CD4-positive, CD25-positive, alpha-beta regulatory T cell (primary cell): ENCODE results near the gene ABTB2. TPM values are rescaled to one million over a fixed set of nuclear protein-coding genes. Genes with fewer than 3 reads are reported as not detected.

Experiments
- ATAC-seq, 2 donors: fragments of 150-1000 bp; cut with Tn5 transposase; one replicate each; pipeline ENCODE4 v1.10.0; 2021; ENCODE audit warnings: low read depth in 2 of 2, moderate number of reproducible peaks in 2 of 2, moderate library complexity in 1 of 2
- DNase-seq, 3 donors: peaks; one replicate each; pipeline versions ENCODE4 v3.0.0 to v3.0.0-alpha.2; 2012 to 2022; ENCODE audit warnings: mixed read lengths in 1 of 3
- H3K27ac ChIP-seq: one replicate; pipeline ENCODE4 v1.7.0; 2013; ENCODE audit warnings: mild to moderate bottlenecking, low read length; ENCODE audit not compliant: insufficient read depth, poor library complexity, severe bottlenecking
- H3K27me3 ChIP-seq: one replicate; pipeline ENCODE4 v1.7.0; 2013; ENCODE audit warnings: low read length; ENCODE audit not compliant: control insufficient read depth, insufficient read depth
- H3K36me3 ChIP-seq: one replicate; pipeline ENCODE4 v1.7.0; 2013; ENCODE audit warnings: mild to moderate bottlenecking, low read length, moderate library complexity; ENCODE audit not compliant: control insufficient read depth, insufficient read depth
- H3K4me1 ChIP-seq: 2 replicates; pipeline ENCODE4 v1.7.0; 2013; ENCODE audit warnings: mild to moderate bottlenecking, low read length; ENCODE audit not compliant: insufficient read depth, control insufficient read depth, poor library complexity, severe bottlenecking
- H3K4me3 ChIP-seq: one replicate; pipeline ENCODE4 v1.7.0; 2013; ENCODE audit warnings: low read depth, mild to moderate bottlenecking, low read length, moderate library complexity
- H3K9me3 ChIP-seq, 2 experiments: 1 replicate in 1 of 2; 2 replicates in 1 of 2; pipeline ENCODE4 v1.7.0; 2013; ENCODE audit warnings: low read length in 2 of 2, mild to moderate bottlenecking in 1 of 2, moderate library complexity in 1 of 2; ENCODE audit not compliant: control insufficient read depth in 2 of 2
- H3K27ac Mint-ChIP-seq, 3 donors: one replicate each; pipeline ENCODE4 v1.8.0; 2020 to 2022; ENCODE audit warnings: mild to moderate bottlenecking in 3 of 3, mixed read lengths in 3 of 3, moderate library complexity in 2 of 3
- H3K27me3 Mint-ChIP-seq: one replicate; pipeline ENCODE4 v1.8.0; 2022; ENCODE audit warnings: mild to moderate bottlenecking, mixed read lengths
- H3K36me3 Mint-ChIP-seq: one replicate; pipeline ENCODE4 v1.8.0; 2020; ENCODE audit warnings: mixed read lengths
- H3K4me1 Mint-ChIP-seq, 4 donors: one replicate each; pipeline ENCODE4 v1.8.0; 2020 to 2022; ENCODE audit warnings: mixed read lengths in 4 of 4, mild to moderate bottlenecking in 1 of 4
- H3K4me3 Mint-ChIP-seq, 4 donors: one replicate each; pipeline ENCODE4 v1.8.0; 2020 to 2022; ENCODE audit warnings: mild to moderate bottlenecking in 4 of 4, mixed read lengths in 4 of 4, moderate library complexity in 3 of 4
- H3K9me3 Mint-ChIP-seq, 7 donors: one replicate each; pipeline ENCODE4 v1.8.0; 2020 to 2022; ENCODE audit warnings: mixed read lengths in 7 of 7, mild to moderate bottlenecking in 3 of 7, moderate library complexity in 2 of 7
- polyA plus RNA-seq, 4 donors: library from polyadenylated mRNA; unstranded; fragments of 300-500 nt; fragmentation: Illumina TruSeq; gene quantifications; one replicate each; pipeline ENCODE4 v1.2.3, GENCODE V29; 2021
- total RNA-seq: library from RNA; stranded (reverse); gene quantifications from one replicate; pipeline ENCODE4 v1.2.3, GENCODE V29; 2022

Gene ABTB2
- total and polyA plus RNA-seq, 5 donors from 2014 or later: 0.12 to 0.89 (median 0.13) TPM; not detected in 2

DNA sequence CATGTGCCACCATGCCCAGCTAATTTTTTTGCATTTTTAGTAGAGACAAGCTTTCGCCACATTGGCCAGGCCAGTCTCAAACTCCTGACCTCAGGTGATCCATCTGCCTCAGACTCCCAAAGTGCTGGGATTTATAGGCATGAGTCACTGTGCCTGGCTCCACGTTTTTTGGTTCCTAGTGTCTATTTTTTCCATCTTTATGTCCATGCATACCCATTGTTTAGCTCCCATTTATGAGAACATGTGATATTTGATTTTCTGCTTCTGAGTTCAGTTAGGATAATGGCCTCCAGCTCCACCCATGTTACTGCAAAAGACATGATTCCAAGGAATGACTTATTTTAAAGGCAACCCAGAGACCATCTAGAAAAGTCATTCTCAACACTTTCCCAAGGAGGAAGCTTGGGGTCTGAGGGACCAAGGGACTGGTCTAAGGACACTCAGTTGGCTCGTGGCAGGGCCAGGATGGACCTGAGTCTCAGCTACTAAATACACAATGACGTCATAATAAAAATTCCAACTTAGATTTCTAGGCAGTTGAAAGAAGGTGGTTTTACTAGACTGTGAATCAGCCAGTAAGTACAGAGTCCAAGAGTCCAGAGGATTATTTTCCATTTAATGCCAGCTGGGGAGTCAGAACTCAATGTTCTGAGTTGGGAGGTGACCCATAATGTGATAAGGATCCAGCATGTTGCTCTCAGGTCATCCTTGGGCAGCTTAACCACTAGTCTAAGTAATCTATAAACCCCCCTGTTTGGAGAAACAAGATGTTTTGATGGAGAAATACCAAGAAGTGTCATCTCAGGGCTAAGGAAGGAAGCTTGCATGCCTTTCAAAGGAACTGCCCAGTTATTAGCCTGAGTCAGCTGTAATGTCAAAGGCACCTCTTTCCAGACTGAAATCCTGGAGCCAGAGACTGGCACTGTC, 39.4 kb downstream of the ABTB2 start:
- H3K9me3 Mint-ChIP-seq: no peaks in the 10 kb centered on the region
- Histone ChIP-seq H3K4me3 (no peak overlapping the region), H3K27ac (no peak overlapping the region), H3K4me1 (no peaks in the 10 kb centered on the region), H3K9me3 (no peaks in the 10 kb centered on the region), H3K36me3 (no peaks in the 10 kb centered on the region), H3K27me3 (no peaks in the 10 kb centered on the region)
- ATAC-seq (no peak), DNase-seq (no peak)
- H3K4me3 Mint-ChIP-seq: no peak overlapping the region
- no peaks in the 10 kb centered on the region for H3K36me3 Mint-ChIP-seq
- H3K27ac Mint-ChIP-seq: peak overlapping the region in 1 of 3 donors; percentile 80
- peaks cover 6% of the 10 kb centered on the region for H3K27me3 Mint-ChIP-seq
- peaks cover 0 to 5% (median under 1%) of the 10 kb centered on the region in 4 donors for H3K4me1 Mint-ChIP-seq

DNA sequence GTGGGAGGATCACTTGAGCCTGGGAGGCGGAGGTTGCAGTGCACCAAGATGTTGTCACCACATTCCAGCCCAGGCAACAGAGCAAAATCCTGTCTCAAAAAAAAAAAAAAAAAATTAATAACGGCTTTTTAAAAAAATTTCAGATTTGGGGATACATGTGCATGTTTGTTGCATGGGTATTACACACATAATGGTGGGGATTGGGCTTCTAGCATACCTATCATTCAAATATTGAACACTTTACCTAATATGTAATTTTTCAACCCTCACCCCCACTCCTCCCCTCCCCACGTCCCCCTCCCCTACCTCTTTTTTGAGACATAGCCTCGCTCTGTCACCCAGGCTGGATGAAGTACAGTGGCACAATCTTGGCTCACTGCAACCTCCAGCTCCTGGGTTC, 40.1 kb downstream of the ABTB2 start:
- no peak overlapping the region for H3K27ac Mint-ChIP-seq
- DNase-seq (no peak), ATAC-seq (no peak)
- H3K4me1 ChIP-seq: peaks cover 4% of the 10 kb centered on the region
- H3K27me3 ChIP-seq: no peaks in the 10 kb centered on the region
- H3K27ac ChIP-seq: no peak overlapping the region
- peaks cover 0 to 9% (median 2%) of the 10 kb centered on the region in 4 donors for H3K4me1 Mint-ChIP-seq
- H3K27me3 Mint-ChIP-seq: peaks cover 6% of the 10 kb centered on the region
- H3K36me3 ChIP-seq: no peaks in the 10 kb centered on the region
- no peak overlapping the region for H3K4me3 ChIP-seq
- H3K9me3 ChIP-seq: no peaks in the 10 kb centered on the region
- no peak overlapping the region for H3K4me3 Mint-ChIP-seq
- no peaks in the 10 kb centered on the region for H3K36me3 Mint-ChIP-seq
- no peaks in the 10 kb centered on the region for H3K9me3 Mint-ChIP-seq

DNA sequence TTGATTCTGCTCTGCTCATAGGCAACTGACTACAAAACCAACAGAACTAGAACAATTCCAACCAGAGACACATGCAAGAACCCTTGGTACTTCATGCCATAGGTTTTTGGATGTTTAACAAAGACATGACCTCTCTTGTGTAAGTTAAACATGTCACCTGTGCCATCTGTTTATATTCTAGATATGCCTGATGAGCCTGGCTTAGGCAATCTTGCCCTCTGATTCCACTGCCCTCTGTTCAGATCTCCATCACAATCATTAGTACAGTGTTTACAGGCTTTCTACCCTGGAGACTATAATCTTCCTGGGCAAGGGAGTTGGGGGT, 40.8 kb downstream of the ABTB2 start:
- Histone ChIP-seq H3K9me3 (no peaks in the 10 kb centered on the region), H3K27ac (no peak overlapping the region), H3K4me1 (peaks cover 4% of the 10 kb centered on the region), H3K36me3 (no peaks in the 10 kb centered on the region), H3K27me3 (no peaks in the 10 kb centered on the region), H3K4me3 (no peak overlapping the region)
- H3K36me3 Mint-ChIP-seq: no peaks in the 10 kb centered on the region
- no peak overlapping the region for H3K27ac Mint-ChIP-seq
- ATAC-seq (no peak), DNase-seq (no peak)
- H3K4me1 Mint-ChIP-seq: peaks cover 0 to 9% (median 2%) of the 10 kb centered on the region in 4 donors
- no peaks in the 10 kb centered on the region for H3K9me3 Mint-ChIP-seq
- H3K4me3 Mint-ChIP-seq: no peak overlapping the region
- peaks cover 4% of the 10 kb centered on the region for H3K27me3 Mint-ChIP-seq

DNA sequence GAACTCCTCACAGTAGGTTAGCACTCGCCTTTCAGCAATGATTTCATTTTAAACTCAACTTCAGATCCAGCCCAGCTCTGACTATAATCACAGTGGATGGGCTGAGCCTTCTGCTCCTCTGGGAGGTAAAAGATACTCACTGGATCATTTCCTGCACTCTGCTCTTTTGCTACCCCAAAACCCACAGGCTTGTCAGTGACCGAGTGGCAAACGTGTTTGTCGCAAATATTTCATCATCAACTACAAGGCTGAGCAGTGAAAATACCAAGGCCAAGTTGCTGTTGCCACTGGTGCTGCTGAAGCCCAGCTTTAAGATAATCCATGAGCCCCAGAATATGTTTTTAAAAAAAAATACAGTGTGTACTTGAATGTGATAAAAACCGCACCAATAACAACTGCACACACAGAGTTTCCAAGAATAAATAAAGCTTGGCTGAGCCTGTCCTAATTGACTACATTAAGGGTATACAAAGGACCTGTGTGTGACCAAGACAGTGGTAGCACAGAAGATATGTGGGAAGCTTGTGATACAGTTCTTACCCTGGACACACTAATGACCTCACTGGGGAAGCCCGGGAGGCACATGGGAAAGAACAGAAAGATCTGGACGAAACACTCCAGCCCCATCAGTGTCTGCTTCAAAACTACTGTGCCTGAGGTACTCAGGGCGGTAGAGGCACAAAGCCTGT, 41.3 kb downstream of the ABTB2 start:
- no peaks in the 10 kb centered on the region for H3K27me3 ChIP-seq
- no peaks in the 10 kb centered on the region for H3K9me3 ChIP-seq
- H3K27ac ChIP-seq: no peak overlapping the region
- H3K4me1 Mint-ChIP-seq: peaks cover 0 to 9% (median under 1%) of the 10 kb centered on the region in 4 donors
- no peak overlapping the region for H3K4me3 ChIP-seq
- H3K9me3 Mint-ChIP-seq: no peaks in the 10 kb centered on the region
- no peak for DNase-seq
- H3K4me3 Mint-ChIP-seq: no peak overlapping the region
- no peaks in the 10 kb centered on the region for H3K27me3 Mint-ChIP-seq
- H3K4me1 ChIP-seq: peaks cover 4% of the 10 kb centered on the region
- no peaks in the 10 kb centered on the region for H3K36me3 Mint-ChIP-seq
- no peak for ATAC-seq
- no peaks in the 10 kb centered on the region for H3K36me3 ChIP-seq
- H3K27ac Mint-ChIP-seq: no peak overlapping the region

- Histone ChIP-seq H3K9me3 (no peaks in the 10 kb centered on the region), H3K27me3 (no peaks in the 10 kb centered on the region), H3K4me3 (no peak overlapping the region), H3K36me3 (no peaks in the 10 kb centered on the region), H3K4me1 (peaks cover 4% of the 10 kb centered on the region), H3K27ac (no peak overlapping the region)
- no peak overlapping the region for H3K27ac Mint-ChIP-seq
- H3K4me3 Mint-ChIP-seq: no peak overlapping the region
- no peak for ATAC-seq
- no peak for DNase-seq
- H3K9me3 Mint-ChIP-seq: no peaks in the 10 kb centered on the region
- H3K27me3 Mint-ChIP-seq: no peaks in the 10 kb centered on the region
- no peaks in the 10 kb centered on the region for H3K36me3 Mint-ChIP-seq
- H3K4me1 Mint-ChIP-seq: peaks cover 0 to 12% (median 0%) of the 10 kb centered on the region in 4 donors
These were observed 42.4 kb downstream of the ABTB2 start for GRCh38 chr11:34315394-34315793.

- H3K27ac Mint-ChIP-seq: no peak overlapping the region
- Histone ChIP-seq H3K27me3 (no peaks in the 10 kb centered on the region), H3K36me3 (no peaks in the 10 kb centered on the region), H3K9me3 (no peaks in the 10 kb centered on the region), H3K4me1 (peaks cover 4% of the 10 kb centered on the region), H3K27ac (no peak overlapping the region), H3K4me3 (no peak overlapping the region)
- no peak overlapping the region for H3K4me3 Mint-ChIP-seq
- H3K9me3 Mint-ChIP-seq: no peaks in the 10 kb centered on the region
- H3K4me1 Mint-ChIP-seq: peaks cover 0 to 12% (median 0%) of the 10 kb centered on the region in 4 donors
- DNase-seq (no peak), ATAC-seq (no peak)
- H3K36me3 Mint-ChIP-seq: no peaks in the 10 kb centered on the region
- no peaks in the 10 kb centered on the region for H3K27me3 Mint-ChIP-seq
These were observed 42.9 kb downstream of the ABTB2 start for GRCh38 chr11:34314936-34315335.

- H3K4me1 ChIP-seq: peaks cover 4% of the 10 kb centered on the region
- Mint-ChIP-seq H3K9me3 (no peaks in the 10 kb centered on the region), H3K27ac (no peak overlapping the region), H3K27me3 (no peaks in the 10 kb centered on the region), H3K4me3 (no peak overlapping the region), H3K36me3 (no peaks in the 10 kb centered on the region), H3K4me1 (peaks cover 0 to 15% (median 0%) of the 10 kb centered on the region in 4 donors)
- no peaks in the 10 kb centered on the region for H3K36me3 ChIP-seq
- no peak overlapping the region for H3K27ac ChIP-seq
- no peaks in the 10 kb centered on the region for H3K9me3 ChIP-seq
- no peak for DNase-seq
- ATAC-seq: no peak
- H3K4me3 ChIP-seq: no peak overlapping the region
- H3K27me3 ChIP-seq: no peaks in the 10 kb centered on the region
These were observed 43.6 kb downstream of the ABTB2 start for GRCh38 chr11:34314176-34314575.
